ENCODE data around the gene AP5Z1. TPM values are rescaled to one million over a fixed set of nuclear protein-coding genes. Genes with fewer than 3 reads are reported as not detected.

Gene AP5Z1
- total RNA-seq, 2 donors from 2014 or later, result 20.2 to 23.4 TPM

- TF ChIP-seq POLR2A (IDR thresholded peaks at IDR 0.05) (peak in 2 of 3 donors; percentile 40 to 49), CTCF (IDR thresholded peaks at IDR 0.05) (no peak)
Measured at GRCh38 chr7:4744391-4745264, 30.8 kb upstream of the AP5Z1 start.

GRCh38 chr7:4745265-4745919, 30.0 kb upstream of the AP5Z1 start:
- TF ChIP-seq CTCF (IDR thresholded peaks at IDR 0.05), result no peak
- TF ChIP-seq POLR2A (IDR thresholded peaks at IDR 0.05), result no peak
- WGBS, 2 donors, result 9 to 25% methylated on average over 11 to 18 of the region's 18 CpGs
- no peak for DNase-seq
- H3K27ac ChIP-seq, result peak overlapping the region; percentile 85 to 88 (median 86)
- no peaks in the 10 kb centered on the region for H3K27me3 ChIP-seq
- peaks cover 5 to 10% of the 10 kb centered on the region in 2 donors for H3K36me3 ChIP-seq (replicated peaks in 1 of 2; ENCODE audit: insufficient read depth in 1 of 2, low read depth in 2 of 2)
- H3K4me1 ChIP-seq, result peaks cover 30% of the 10 kb centered on the region
- intact Hi-C loops (cut with DNase I), result loop anchor here (5.0 kb wide), 1 partner anchor 63 kb away; the partner anchor contains the start of gene FOXK1
- H3K4me3 ChIP-seq, result no peak overlapping the region
- no peaks in the 10 kb centered on the region for H3K9me3 ChIP-seq
- ATAC-seq, result no peak

More at GRCh38 chr7:4744391-4745264, 30.8 kb upstream of the AP5Z1 start:
- Histone ChIP-seq H3K27me3 (no peaks in the 10 kb centered on the region), H3K4me3 (no peak overlapping the region), H3K9me3 (no peaks in the 10 kb centered on the region), H3K27ac (peak overlapping the region; percentile 85 to 88 (median 86)), H3K4me1 (peaks cover 35% of the 10 kb centered on the region), H3K36me3 (replicated peaks in 1 of 2; ENCODE audit: insufficient read depth in 1 of 2, low read depth in 2 of 2) (peaks cover 5 to 10% of the 10 kb centered on the region in 2 donors)
- ATAC-seq (peak; percentile 96), DNase-seq (peak; percentile 97 to 99 (median 97))
- 18 to 25% methylated on average over 23 to 31 of the region's 31 CpGs for WGBS, 2 donors
- intact Hi-C loops (cut with DNase I), result loop anchor here (5.0 kb wide), 1 partner anchor 62 kb away; the partner anchor contains the start of gene FOXK1

GRCh38 chr7:4745971-4746919, 29.2 kb upstream of the AP5Z1 start:
- intact Hi-C loops (cut with DNase I), result loop anchor here (5.0 kb wide), 1 partner anchor 64 kb away; the partner anchor contains the start of gene FOXK1
- ATAC-seq, result no peak
- peak in 1 of 4 donors; percentile 47 for DNase-seq
- 54 to 56% methylated on average over 12 of the region's 12 CpGs for WGBS, 2 donors
- H3K4me3 ChIP-seq, result no peak overlapping the region
- H3K27ac ChIP-seq, result peak overlapping the region in 3 of 4 donors; percentile 85 to 88 (median 86)
- TF ChIP-seq CTCF (IDR thresholded peaks at IDR 0.05), result no peak
- no peak for TF ChIP-seq POLR2A (IDR thresholded peaks at IDR 0.05)
- peaks cover 5 to 10% of the 10 kb centered on the region in 2 donors for H3K36me3 ChIP-seq (replicated peaks in 1 of 2; ENCODE audit: insufficient read depth in 1 of 2, low read depth in 2 of 2)
- peaks cover 34% of the 10 kb centered on the region for H3K4me1 ChIP-seq
- no peaks in the 10 kb centered on the region for H3K9me3 ChIP-seq
- H3K27me3 ChIP-seq, result no peaks in the 10 kb centered on the region

- whole genome bisulfite sequencing, 2 donors, result 91 to 97% methylated on average over 14 to 22 of the region's 22 CpGs
- Histone ChIP-seq H3K4me3 (no peak overlapping the region), H3K27ac (peak overlapping the region in 3 of 4 donors; percentile 85 to 88 (median 86)), H3K4me1 (peaks cover 40% of the 10 kb centered on the region), H3K27me3 (no peaks in the 10 kb centered on the region), H3K9me3 (no peaks in the 10 kb centered on the region), H3K36me3 (replicated peaks in 1 of 2; ENCODE audit: insufficient read depth in 1 of 2, low read depth in 2 of 2) (peaks cover under 1 to 6% of the 10 kb centered on the region in 2 donors)
- no peak for DNase-seq
- TF ChIP-seq POLR2A (IDR thresholded peaks at IDR 0.05) (no peak), CTCF (IDR thresholded peaks at IDR 0.05) (no peak)
- intact Hi-C loops (cut with DNase I), result loop anchor here (5.0 kb wide), 1 partner anchor 65 kb away; the partner anchor contains the start of gene FOXK1
- ATAC-seq, result no peak
Measured at GRCh38 chr7:4747013-4747412, 28.4 kb upstream of the AP5Z1 start.

All from body of pancreas (tissue), 4 donors.